HFF-Myc (cell line): ENCODE results near the gene PKIG.

ENCODE experiments used
- DNase-seq: peaks from one replicate; pipeline ENCODE4 v3.0.0-alpha.2; 2011; ENCODE audit warnings: low read depth; ENCODE audit errors: extremely low read depth
- H3K4me3 ChIP-seq: replicated peaks from 2 replicates; pipeline ENCODE4 v1.5.1; 2011; ENCODE audit warnings: low read depth, mild to moderate bottlenecking, control low read depth, low read length
- TF ChIP-seq, protein P1 (sequence below): IDR thresholded peaks from 2 replicates; pipeline ENCODE4 v1.5.1; 2012; ENCODE audit warnings: mild to moderate bottlenecking, low read depth, low read length, control low read depth; ENCODE audit errors: missing control alignments

The PKIG gene

DNA sequence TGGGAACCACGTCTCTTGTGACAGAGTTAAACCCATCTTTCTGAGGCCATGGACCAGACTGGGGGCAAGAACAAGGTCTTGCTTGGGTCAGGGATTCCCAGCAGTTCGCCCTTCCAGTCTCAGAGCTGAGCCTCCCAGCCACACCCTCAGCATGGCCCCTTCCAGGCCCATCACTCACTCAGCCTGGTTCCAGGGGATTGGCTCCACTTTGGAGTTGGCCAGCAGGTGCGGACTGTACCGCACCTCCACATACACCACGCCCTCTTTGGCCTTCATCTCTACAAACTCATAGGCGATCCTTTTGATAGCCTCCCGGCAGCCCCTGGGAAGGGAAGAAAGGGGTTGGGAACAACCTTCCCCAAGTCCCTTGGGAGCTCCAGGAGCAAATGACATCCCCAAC lies 43.9 kb downstream of the PKIG start:
- H3K4me3 ChIP-seq, result no peak overlapping the region
- no peak for DNase-seq
- TF ChIP-seq, protein P1, sequence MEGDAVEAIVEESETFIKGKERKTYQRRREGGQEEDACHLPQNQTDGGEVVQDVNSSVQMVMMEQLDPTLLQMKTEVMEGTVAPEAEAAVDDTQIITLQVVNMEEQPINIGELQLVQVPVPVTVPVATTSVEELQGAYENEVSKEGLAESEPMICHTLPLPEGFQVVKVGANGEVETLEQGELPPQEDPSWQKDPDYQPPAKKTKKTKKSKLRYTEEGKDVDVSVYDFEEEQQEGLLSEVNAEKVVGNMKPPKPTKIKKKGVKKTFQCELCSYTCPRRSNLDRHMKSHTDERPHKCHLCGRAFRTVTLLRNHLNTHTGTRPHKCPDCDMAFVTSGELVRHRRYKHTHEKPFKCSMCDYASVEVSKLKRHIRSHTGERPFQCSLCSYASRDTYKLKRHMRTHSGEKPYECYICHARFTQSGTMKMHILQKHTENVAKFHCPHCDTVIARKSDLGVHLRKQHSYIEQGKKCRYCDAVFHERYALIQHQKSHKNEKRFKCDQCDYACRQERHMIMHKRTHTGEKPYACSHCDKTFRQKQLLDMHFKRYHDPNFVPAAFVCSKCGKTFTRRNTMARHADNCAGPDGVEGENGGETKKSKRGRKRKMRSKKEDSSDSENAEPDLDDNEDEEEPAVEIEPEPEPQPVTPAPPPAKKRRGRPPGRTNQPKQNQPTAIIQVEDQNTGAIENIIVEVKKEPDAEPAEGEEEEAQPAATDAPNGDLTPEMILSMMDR, result no peak

DNA sequence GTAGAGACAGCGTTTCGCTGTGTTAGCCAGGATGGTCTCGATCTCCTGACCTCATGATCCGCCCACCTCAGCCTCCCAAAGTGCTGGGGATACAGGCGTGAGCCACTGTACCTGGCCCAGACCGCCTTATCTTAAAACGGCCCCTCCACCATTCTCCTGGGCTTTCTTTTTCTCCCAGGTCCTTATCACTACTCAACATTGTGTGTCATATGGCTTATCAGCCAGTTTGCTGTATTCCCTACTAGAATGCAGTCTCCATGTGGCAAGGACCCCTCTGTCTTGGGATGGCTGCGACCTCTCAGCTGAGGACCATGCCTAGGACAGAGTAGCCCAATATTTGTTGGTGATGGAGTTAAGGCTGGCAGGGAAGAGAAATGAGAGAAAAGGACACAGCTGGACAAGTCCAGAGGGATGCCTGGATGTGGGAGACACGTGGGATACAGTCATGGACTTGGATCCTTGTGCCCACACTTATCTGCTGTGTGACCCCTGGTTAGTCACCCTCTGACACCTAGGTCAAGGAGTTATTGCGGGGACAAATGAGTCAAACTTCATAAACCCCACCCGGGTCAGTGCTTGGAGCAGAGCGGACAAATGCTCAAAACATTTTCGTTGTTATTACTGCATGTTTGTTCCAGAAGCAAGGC lies 45.1 kb downstream of the PKIG start:
- TF ChIP-seq, protein P1, result no peak
- DNase-seq, result no peak
- H3K4me3 ChIP-seq, result no peak overlapping the region

DNA sequence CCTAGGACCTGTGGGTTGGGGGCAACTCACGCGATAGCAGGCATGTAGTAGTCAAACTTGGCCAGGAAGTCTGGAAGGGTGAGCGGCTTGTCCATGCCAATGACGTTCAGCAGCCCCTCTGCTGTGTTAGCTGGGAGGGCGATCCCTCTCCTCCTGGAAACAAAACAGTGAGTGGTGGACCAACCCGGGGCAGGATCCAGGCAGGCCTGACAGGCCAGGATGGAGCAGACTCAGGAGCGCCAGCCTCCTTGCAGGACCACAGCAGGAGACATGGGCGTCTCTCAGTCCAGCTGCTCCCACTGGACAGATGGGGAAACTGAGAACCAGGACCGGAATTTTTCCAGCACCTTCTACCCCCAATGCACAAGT lies 46.6 kb downstream of the PKIG start:
- H3K4me3 ChIP-seq, result no peak overlapping the region
- no peak for DNase-seq
- TF ChIP-seq, protein P1, result no peak

DNA sequence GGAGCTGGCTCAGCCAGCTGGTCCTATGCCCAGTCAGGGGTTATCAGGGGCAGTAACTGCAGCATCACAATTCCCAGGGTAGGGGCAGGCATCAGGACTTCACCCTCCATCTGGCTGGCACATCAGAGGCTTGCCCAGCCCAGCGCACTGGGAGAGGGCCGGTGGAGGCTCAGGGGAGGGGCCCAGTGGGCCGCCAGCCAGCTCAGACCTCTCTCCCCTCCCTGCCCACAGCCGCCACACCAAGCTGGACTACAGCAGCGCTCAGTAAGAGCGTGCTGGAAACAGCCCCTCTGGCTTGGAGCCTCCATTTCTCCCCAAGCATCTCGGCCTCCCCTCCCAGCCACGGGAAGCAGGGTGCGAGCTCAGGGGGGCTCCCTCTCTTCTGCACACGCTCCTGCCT lies 47.2 kb downstream of the PKIG start:
- DNase-seq, result no peak
- TF ChIP-seq, protein P1, result no peak
- no peak overlapping the region for H3K4me3 ChIP-seq

DNA sequence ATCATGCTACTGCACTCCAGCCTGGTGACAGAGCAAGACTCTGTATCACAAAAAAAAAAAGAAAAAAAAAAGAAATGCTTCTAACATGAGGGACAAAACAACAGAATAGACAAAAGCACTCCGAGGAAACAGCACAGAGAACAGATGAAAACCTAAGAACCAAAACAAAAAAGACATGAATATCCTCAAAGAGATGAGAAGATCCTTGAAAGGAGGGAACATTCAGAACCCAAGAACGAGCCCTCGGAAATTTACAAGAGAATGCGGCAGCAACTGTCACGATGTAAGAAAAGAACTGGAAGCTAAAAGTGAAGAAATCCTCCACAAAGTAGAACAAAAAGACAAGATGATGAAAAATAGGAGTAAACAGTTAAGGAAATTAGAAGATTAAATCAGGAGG lies 47.9 kb downstream of the PKIG start:
- no peak overlapping the region for H3K4me3 ChIP-seq
- DNase-seq, result no peak
- TF ChIP-seq, protein P1, result no peak

DNA sequence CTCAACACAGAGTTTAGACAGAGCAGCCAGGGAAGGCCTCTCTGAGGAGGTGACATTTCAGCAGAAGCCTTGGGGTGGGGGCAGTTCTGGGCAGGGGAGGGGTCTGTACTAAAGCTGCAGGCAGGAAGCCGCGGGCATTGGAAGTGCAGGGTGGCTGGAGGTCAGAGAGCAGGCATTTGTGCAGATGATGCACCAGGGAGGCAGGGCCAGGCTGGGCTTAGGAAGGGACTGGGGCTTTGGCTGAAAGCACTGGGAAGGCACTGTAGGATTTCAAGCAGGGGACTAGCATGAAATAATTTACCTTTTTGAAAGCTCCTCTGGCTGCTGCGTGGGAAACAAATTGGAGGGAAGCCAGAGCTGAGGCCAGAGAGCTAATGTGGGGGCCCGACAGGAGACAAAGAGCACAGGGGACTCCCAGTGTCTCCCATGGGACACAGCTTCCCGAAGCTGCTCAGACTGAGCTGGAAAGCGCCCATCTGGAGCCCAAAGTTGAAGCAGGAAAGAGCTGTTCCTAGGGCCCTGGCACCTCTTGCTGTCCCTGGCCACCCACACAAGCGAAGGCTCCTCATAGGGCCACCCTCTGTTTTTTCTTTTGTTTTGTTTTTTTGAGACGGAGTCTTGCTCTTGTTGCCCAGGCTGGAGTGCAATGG lies 49.8 kb downstream of the PKIG start:
- no peak for DNase-seq
- TF ChIP-seq, protein P1, result no peak

DNA sequence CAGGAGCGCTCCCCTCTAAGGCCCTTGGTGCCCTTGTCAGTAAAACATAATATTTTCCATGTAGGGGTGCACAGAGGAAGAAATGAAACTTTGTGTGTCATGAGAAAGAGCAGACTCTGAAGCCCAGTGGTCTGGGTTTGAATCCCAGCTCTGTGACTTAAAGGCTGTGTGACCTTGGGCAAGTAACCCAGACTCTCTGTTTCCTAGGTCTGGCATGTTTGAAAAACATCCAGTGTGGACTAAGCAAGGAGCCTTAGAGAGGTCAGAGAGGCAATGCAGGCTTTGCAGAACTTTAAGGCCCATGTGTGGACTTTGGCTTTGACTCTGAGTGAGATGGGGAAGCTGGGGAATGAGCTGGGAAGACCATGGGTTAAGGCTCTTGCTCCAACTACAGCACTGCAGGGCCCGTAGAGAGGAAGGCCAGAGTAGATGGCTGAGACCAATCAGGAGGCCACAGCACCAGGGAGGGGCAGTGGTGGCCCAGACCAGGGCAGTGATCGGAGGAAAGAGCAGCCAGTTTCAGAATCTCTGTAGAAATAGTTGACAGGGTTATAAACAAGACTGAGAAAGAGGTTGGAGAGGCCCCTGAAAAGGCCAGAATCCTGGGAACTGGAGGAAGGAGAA lies 50.9 kb downstream of the PKIG start:
- no peak overlapping the region for H3K4me3 ChIP-seq
- TF ChIP-seq, protein P1, result no peak
- DNase-seq, result no peak

More for the DNA sequence above, 49.8 kb downstream of the PKIG start:
- H3K4me3 ChIP-seq, result no peak overlapping the region
